Mesenteric fat pad (tissue), 1 donor: ENCODE measurements around the gene RBM14. TPM values are rescaled to one million over a fixed set of nuclear protein-coding genes. Genes with fewer than 3 reads are reported as not detected.

ENCODE experiments used
- total RNA-seq: library from RNA; stranded (reverse); fragmentation: NEBNext Ultra II Directional; extraction: Animal tissue kit (Norgen Biotek cat#: 25700); gene quantifications from one replicate; pipeline ENCODE4 v1.2.1, GENCODE V29; 2021
- donor health status: DM: yes; HTN: yes; CAD: no.

The RBM14 gene
- total RNA-seq, 1 donor from 2014 or later, result 64.0 TPM

Other genes with a start within 250 kb of the RBM14 start
- gene SLC29A2, start 244.9 kb upstream of the RBM14 start, total RNA-seq, result 5.9 TPM
- not detected for gene NPAS4, start 195.6 kb upstream of the RBM14 start, total RNA-seq
- gene MRPL11, start 177.8 kb upstream of the RBM14 start, total RNA-seq, result 32.2 TPM
- gene PELI3, start 149.7 kb upstream of the RBM14 start, total RNA-seq, result 11.6 TPM
- 26.5 TPM for gene DPP3, start 136.2 kb upstream of the RBM14 start, total RNA-seq
- gene BBS1, start 106.0 kb upstream of the RBM14 start, total RNA-seq, result 14.8 TPM
- 14.1 TPM for gene ZDHHC24, start 70.6 kb upstream of the RBM14 start, total RNA-seq
- gene ACTN3, start 69.7 kb upstream of the RBM14 start, total RNA-seq, result 0.10 TPM
- gene CTSF, start 48.0 kb upstream of the RBM14 start, total RNA-seq, result 44.2 TPM
- not detected for gene CCDC87, start 23.6 kb upstream of the RBM14 start, total RNA-seq
- gene CCS, start 23.4 kb upstream of the RBM14 start, total RNA-seq, result 31.5 TPM
- 95.7 TPM for gene RBM4, start 22.1 kb downstream of the RBM14 start, total RNA-seq
- gene RBM4B, start 61.3 kb downstream of the RBM14 start, total RNA-seq, result 8.0 TPM
- gene SPTBN2, start 112.6 kb downstream of the RBM14 start, total RNA-seq, result 8.3 TPM
- gene RCE1, start 226.8 kb downstream of the RBM14 start, total RNA-seq, result 14.1 TPM
- gene LRFN4, start 240.4 kb downstream of the RBM14 start, total RNA-seq, result 25.6 TPM